ENCODE measurements around the gene EDN1. TPM values are rescaled to one million over a fixed set of nuclear protein-coding genes. Genes with fewer than 3 reads are reported as not detected.

Gene EDN1
- total and polyA plus RNA-seq, 10 of the 15 experiments (the other 5 are each of a cell fraction or from before 2014, with no cell fraction given) = 2.0 to 6.6 (median 3.1) TPM

DNA sequence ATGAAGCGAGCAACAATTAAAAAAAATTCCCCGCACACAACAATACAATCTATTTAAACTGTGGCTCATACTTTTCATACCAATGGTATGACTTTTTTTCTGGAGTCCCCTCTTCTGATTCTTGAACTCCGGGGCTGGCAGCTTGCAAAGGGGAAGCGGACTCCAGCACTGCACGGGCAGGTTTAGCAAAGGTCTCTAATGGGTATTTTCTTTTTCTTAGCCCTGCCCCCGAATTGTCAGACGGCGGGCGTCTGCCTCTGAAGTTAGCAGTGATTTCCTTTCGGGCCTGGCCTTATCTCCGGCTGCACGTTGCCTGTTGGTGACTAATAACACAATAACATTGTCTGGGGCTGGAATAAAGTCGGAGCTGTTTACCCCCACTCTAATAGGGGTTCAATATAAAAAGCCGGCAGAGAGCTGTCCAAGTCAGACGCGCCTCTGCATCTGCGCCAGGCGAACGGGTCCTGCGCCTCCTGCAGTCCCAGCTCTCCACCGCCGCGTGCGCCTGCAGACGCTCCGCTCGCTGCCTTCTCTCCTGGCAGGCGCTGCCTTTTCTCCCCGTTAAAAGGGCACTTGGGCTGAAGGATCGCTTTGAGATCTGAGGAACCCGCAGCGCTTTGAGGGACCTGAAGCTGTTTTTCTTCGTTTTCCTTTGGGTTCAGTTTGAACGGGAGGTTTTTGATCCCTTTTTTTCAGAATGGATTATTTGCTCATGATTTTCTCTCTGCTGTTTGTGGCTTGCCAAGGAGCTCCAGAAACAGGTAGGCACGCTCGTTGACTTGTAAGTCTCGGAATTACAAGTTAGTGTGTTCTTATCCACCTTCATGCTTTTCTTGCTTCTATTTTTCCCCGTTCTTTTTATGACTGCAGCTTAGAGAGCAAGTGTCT, at the start of gene EDN1 (continued):
- no peak for TF ChIP-seq ZNF217 (IDR thresholded peaks at IDR 0.05)
- TF ChIP-seq, protein P1, sequence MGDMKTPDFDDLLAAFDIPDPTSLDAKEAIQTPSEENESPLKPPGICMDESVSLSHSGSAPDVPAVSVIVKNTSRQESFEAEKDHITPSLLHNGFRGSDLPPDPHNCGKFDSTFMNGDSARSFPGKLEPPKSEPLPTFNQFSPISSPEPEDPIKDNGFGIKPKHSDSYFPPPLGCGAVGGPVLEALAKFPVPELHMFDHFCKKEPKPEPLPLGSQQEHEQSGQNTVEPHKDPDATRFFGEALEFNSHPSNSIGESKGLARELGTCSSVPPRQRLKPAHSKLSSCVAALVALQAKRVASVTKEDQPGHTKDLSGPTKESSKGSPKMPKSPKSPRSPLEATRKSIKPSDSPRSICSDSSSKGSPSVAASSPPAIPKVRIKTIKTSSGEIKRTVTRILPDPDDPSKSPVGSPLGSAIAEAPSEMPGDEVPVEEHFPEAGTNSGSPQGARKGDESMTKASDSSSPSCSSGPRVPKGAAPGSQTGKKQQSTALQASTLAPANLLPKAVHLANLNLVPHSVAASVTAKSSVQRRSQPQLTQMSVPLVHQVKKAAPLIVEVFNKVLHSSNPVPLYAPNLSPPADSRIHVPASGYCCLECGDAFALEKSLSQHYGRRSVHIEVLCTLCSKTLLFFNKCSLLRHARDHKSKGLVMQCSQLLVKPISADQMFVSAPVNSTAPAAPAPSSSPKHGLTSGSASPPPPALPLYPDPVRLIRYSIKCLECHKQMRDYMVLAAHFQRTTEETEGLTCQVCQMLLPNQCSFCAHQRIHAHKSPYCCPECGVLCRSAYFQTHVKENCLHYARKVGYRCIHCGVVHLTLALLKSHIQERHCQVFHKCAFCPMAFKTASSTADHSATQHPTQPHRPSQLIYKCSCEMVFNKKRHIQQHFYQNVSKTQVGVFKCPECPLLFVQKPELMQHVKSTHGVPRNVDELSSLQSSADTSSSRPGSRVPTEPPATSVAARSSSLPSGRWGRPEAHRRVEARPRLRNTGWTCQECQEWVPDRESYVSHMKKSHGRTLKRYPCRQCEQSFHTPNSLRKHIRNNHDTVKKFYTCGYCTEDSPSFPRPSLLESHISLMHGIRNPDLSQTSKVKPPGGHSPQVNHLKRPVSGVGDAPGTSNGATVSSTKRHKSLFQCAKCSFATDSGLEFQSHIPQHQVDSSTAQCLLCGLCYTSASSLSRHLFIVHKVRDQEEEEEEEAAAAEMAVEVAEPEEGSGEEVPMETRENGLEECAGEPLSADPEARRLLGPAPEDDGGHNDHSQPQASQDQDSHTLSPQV (IDR thresholded peaks at IDR 0.05) = no peak
- no peak for TF ChIP-seq BACH1 (IDR thresholded peaks at IDR 0.05; ENCODE audit: borderline replicate concordance)

DNA sequence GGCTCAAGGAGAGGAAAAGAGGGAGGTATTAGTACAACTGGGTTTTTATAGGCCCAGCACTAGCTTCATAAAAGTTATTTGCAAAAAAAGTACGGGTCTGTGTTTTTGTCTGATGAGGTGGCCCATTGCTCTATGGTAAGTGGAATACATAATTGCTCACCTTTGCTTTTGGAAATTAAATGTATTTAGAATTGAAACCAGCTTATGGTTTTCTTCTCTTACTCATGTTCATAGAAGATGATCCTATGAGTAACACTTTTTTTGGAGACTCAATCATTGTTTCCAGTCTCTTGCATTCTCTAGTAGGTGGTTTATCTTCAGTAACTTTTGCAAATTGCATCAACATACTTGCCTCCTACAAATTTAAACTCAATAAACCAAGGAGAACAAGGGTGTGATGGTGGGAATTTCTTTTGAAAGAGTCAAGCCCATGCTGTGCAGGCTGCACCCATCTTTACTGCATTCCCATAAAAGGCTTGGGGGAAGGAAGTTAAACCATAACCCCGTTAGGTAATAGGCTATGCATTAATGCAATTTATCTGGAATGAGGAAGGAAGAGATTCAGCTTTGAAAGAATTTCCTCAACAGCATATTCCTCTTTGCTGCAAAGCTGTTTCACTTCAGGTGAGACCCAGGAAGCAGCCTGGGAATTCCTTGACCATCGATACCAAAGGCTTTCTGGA, 48.5 kb upstream of the EDN1 start:
- ATAC-seq (no peak), DNase-seq (ENCODE audit: low read depth, low spot score) (no peak), FAIRE-seq (no peak)
- RAD21 ChIA-PET (ENCODE audit: unreplicated experiment) = no interaction called here
- TF ChIP-seq PAX8 (IDR thresholded peaks at IDR 0.05) (no peak), ZZZ3 (IDR thresholded peaks at IDR 0.05; ENCODE audit: control insufficient read depth, insufficient read length, low read depth) (no peak), CHD1 (IDR thresholded peaks at IDR 0.05; ENCODE audit: low read depth, low read length) (no peak), RCOR1 (conservative IDR thresholded peaks at IDR 0.05; ENCODE audit: low read depth, low read length) (no peak), SREBF2 (IDR thresholded peaks at IDR 0.05; ENCODE audit: low read length) (no peak), ZNF24 (IDR thresholded peaks at IDR 0.05) (no peak), ESRRA (IDR thresholded peaks at IDR 0.05; ENCODE audit: low read length) (no peak), WRNIP1 (IDR thresholded peaks at IDR 0.05; ENCODE audit: borderline replicate concordance, low read depth, low read length) (no peak), POLR2A (IDR thresholded peaks at IDR 0.05; ENCODE audit: low read depth, low read length) (no peak), NBN (IDR thresholded peaks at IDR 0.05) (no peak)
- TF ChIP-seq, protein P1 (IDR thresholded peaks at IDR 0.05) = no peak
- no peaks in the 10 kb centered on the region for H4K20me1 ChIP-seq (ENCODE audit: control insufficient read depth, insufficient read depth)
- no TSS peak for BruUV-seq (replicated peaks)
- 2% methylated on average over 3 of the region's 3 CpGs for WGBS (ENCODE audit: insufficient coverage, insufficient replicate concordance, low lambda C conversion rate, missing lambda C conversion rate)
- in situ Hi-C loops (cut with MboI) (no loop called here), intact Hi-C loops (cut with micrococcal nuclease; ENCODE audit: unreplicated experiment) (no loop called here)
- H3K36me3 ChIP-seq (ENCODE audit: control insufficient read depth in 2 of 2, insufficient read depth in 2 of 2, low read length in 1 of 2) = no peaks in the 10 kb centered on the region
- CTCF ChIA-PET = interaction anchor here (1.0 to 1.2 kb wide), 3 partner anchors 48 to 585 kb away, joined by 3 to 4 read pairs (median 4); no protein-coding TSS in a partner anchor
- POLR2A ChIA-PET = no interaction called here
- no peaks in the 10 kb centered on the region for H3K9me3 ChIP-seq (replicated peaks; ENCODE audit: control insufficient read depth, insufficient read depth, low read length)
- no peaks in the 10 kb centered on the region for H3K27me3 ChIP-seq (replicated peaks in 1 of 2; ENCODE audit: control insufficient read depth in 2 of 2, insufficient read depth in 2 of 2, low read length in 1 of 2)
- H3K4me2 ChIP-seq (ENCODE audit: control insufficient read depth, insufficient read depth) = no peak overlapping the region
- H3K79me2 ChIP-seq (ENCODE audit: control insufficient read depth, insufficient read depth, low read length) = no peaks in the 10 kb centered on the region
- H3K27ac ChIP-seq (ENCODE audit: control insufficient read depth, insufficient read depth) = no peak overlapping the region
- H3K9ac ChIP-seq (ENCODE audit: control insufficient read depth, insufficient read depth, low read length) = no peak overlapping the region
- no peaks in the 10 kb centered on the region for H3K4me1 ChIP-seq (ENCODE audit: control insufficient read depth, insufficient read depth, low read length)
- SMC1A ChIA-PET (ENCODE audit: uncharacterized antibody, unreplicated experiment) = interaction anchor here (0.7 to 1.3 kb wide), 3 partner anchors 9 to 121 kb away, joined by 3 read pairs; no protein-coding TSS in a partner anchor
- H2AFZ ChIP-seq (ENCODE audit: control insufficient read depth, low read depth, low read length) = no peak overlapping the region
- H3K4me3 ChIP-seq = no peak overlapping the region
